Peyer's patch (tissue), 4 donors: ENCODE data around the gene RNF13.

Experiments
- POLR2A ChIP-seq, 2 donors: fragments of 450-650 bp; IDR thresholded peaks; one replicate each; pipeline ENCODE4 v1.5.1; 2017; ENCODE audit warnings: antibody characterized with exemption in 2 of 2, mild to moderate bottlenecking in 2 of 2, moderate library complexity in 2 of 2
- TF ChIP-seq, protein P1 (sequence below), 6 experiments: fragments of 450-650 bp in 4 of 6; fragments of 200-600 bp in 2 of 6; sonication (generic) in 1 of 6; IDR thresholded peaks; one replicate each; pipeline ENCODE4 v1.5.1; 2017 to 2019; ENCODE audit warnings: antibody characterized with exemption in 6 of 6, mild to moderate bottlenecking in 3 of 6, moderate library complexity in 1 of 6

DNA sequence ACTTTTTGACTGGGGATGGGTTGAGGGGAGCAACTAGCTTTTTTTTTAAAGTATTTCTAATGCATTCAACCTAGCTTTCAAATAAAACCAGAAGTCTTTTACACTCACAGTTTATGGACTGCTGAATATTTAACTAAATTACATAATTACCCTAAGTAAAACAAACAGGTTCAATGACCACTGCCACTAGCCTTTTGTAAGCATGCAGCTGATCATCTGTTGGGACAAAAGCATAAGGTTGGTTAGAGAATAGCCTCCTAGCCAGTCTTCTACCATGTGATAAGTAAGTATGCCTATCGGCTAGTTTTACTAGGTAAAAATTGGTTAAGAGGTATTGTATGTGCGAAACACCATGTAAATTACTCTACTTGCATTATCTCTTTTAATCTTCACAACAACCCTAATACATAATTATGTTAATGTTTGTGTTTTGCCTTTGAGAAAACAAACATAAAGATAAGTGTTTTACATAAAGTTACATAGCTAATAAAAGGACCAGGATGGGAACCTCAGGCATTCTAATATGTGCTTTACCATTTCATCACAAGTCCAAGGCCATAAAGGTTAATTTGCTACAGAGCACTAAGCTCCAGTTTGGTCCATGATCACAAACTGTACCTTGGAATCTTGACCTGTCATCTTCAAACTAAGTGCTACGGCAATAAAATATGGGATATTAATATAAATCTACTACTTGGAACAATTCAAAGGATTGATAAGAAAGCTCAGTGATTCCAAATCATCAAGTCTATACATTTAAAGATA lies 144.5 kb downstream of the RNF13 start:
- TF ChIP-seq, protein P1, sequence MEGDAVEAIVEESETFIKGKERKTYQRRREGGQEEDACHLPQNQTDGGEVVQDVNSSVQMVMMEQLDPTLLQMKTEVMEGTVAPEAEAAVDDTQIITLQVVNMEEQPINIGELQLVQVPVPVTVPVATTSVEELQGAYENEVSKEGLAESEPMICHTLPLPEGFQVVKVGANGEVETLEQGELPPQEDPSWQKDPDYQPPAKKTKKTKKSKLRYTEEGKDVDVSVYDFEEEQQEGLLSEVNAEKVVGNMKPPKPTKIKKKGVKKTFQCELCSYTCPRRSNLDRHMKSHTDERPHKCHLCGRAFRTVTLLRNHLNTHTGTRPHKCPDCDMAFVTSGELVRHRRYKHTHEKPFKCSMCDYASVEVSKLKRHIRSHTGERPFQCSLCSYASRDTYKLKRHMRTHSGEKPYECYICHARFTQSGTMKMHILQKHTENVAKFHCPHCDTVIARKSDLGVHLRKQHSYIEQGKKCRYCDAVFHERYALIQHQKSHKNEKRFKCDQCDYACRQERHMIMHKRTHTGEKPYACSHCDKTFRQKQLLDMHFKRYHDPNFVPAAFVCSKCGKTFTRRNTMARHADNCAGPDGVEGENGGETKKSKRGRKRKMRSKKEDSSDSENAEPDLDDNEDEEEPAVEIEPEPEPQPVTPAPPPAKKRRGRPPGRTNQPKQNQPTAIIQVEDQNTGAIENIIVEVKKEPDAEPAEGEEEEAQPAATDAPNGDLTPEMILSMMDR (IDR thresholded peaks at IDR 0.05) = no peak
- TF ChIP-seq POLR2A (IDR thresholded peaks at IDR 0.05) = no peak
